ENCODE data around the gene STRIP2. TPM values are rescaled to one million over a fixed set of nuclear protein-coding genes. Genes with fewer than 3 reads are reported as not detected.

The STRIP2 gene
- total RNA-seq, 4 donors from 2014 or later = 0.28 to 6.5 (median 0.50) TPM; not detected in 1

DNA sequence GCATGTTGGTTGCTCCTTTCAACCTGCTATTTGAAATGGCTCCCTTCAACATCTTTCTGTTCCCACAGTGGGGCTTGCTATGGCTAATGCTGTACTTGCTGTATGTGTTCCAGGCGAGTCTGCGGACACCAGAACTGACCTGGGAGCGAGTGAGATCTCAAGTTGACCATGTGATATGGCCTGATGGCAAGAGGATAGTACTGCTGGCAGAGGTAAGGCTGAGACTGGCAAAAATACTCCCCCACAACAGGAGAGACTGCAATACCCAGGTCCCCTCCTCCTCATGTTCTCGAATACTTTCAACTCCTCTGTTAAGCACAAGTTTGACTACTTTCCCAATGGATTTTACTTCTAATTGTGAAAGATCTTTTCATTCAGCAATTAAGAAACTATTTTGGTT is 11.5 kb upstream of the STRIP2 start:
- TF ChIP-seq, protein P1, sequence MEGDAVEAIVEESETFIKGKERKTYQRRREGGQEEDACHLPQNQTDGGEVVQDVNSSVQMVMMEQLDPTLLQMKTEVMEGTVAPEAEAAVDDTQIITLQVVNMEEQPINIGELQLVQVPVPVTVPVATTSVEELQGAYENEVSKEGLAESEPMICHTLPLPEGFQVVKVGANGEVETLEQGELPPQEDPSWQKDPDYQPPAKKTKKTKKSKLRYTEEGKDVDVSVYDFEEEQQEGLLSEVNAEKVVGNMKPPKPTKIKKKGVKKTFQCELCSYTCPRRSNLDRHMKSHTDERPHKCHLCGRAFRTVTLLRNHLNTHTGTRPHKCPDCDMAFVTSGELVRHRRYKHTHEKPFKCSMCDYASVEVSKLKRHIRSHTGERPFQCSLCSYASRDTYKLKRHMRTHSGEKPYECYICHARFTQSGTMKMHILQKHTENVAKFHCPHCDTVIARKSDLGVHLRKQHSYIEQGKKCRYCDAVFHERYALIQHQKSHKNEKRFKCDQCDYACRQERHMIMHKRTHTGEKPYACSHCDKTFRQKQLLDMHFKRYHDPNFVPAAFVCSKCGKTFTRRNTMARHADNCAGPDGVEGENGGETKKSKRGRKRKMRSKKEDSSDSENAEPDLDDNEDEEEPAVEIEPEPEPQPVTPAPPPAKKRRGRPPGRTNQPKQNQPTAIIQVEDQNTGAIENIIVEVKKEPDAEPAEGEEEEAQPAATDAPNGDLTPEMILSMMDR (IDR thresholded peaks at IDR 0.05) = no peak
- DNase-seq (ENCODE audit: low spot score) (no peak), ATAC-seq (ENCODE audit: low FRiP score) (no peak)

DNA sequence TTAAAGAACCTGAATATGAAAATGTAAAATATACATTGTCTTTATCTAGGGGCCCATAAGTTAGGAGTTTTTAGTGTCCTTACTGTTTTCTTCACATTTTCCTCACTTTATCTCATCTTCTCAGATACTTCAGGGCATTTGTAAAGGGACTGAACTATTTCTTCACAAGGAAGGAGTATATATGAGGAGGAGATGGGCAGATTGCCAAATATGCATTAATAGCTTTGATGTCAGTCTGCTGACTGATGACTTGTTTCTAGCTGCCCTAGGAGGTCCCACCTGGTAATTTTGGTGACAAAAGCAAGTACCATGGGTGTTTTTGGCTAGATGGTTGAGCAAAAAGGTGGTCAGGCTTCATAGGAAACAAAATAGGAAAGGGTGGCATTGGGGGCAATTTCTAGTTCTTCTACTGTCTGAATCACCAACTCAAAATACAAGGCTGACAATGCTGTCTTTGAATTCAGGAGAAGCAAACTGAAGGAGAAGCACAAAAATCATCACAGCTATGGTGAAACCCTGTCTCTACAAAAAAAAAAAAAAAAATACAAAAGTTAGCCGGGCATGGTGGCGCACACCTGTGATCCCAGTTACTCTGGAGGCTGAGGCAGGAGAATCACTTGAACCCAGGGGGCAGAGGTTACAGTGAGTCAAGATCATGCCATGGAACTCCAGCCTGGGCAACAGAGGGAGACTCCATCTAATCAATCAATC is 10.4 kb upstream of the STRIP2 start:
- ATAC-seq (ENCODE audit: low FRiP score) (no peak), DNase-seq (ENCODE audit: low spot score) (no peak)
- TF ChIP-seq, protein P1 (IDR thresholded peaks at IDR 0.05) = no peak

DNA sequence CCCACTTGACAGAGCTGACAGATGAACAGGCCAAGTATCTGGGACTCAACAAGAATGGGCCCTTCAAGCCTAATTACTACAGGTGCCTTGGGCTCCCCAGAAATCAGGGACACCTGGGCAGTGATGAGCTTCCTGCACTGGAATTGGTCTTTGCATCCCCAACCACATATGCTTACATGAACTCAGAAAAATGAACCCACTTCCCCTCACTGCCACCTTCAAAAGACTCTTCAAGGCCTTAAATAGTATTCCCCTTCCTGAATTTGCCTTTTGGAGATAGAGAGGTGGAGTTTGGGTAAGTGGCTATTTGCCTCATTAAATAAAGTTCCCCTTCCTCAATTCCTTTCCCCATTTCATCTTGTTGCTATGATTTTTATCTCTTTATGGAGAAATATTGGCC is 7.8 kb upstream of the STRIP2 start:
- DNase-seq (ENCODE audit: low spot score) (no peak), ATAC-seq (ENCODE audit: low FRiP score) (no peak)
- TF ChIP-seq, protein P1 (IDR thresholded peaks at IDR 0.05) = no peak

DNA sequence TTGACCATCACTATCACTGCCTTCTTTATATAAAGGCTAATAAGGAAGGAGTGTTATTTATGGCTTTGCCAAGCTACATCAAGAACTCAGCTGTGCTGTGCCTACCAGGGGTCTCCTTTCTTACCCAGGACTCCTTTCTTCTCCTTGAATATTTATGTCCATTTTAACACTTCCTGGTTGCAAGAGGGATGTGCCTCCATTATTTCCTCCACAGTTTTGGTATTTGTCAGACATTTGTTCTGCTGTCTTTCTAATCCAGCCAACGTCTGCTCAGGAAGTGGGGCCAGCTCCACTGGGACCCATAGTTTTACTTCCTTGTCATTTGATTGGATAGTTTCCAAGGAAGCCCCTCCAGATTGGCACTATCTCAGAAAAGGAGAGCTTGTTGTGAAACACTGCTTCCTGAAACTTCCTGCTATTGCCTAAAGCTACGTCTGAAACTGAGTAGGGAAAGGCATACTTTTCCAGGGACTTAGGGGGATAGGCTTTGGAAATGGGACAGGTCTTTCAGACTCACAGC is 6.6 kb upstream of the STRIP2 start:
- ATAC-seq (ENCODE audit: low FRiP score) = no peak

DNA sequence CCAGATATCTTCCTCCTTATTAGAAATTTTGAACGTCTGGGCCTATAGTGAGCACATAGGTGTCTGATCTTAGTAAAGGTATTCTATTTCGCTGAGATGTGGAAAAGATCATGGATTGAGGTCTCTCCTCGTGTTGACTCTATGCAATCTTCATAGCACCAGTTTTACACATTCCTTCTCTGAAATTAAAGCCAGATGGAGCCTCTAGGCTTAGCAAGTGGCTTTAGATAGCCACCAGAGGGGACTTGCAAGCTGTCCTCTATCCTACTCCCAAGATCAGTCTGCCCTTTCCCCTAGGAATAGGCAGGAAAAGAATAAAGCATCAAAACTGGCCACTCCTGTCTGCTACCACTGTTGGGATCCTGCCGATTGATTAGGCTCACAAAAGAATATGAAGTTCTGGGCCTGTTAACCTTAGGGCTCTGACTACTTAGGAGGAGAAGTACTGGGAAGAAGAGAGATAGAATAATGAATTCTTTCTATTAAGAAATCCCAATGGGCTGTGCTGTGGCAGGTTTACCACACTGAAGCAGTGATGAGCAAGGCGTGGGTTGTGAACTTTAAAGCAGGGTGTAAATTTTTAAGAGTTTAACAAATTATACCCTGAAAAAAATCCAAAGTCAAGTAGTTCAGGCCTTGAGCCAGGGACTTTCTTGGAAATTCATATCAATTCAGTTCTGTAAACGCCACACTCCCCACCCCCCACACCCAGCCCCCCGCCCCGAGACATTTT is 2.2 kb upstream of the STRIP2 start:
- ATAC-seq (ENCODE audit: low FRiP score) = no peak
- no peak for DNase-seq (ENCODE audit: low spot score)
- TF ChIP-seq, protein P1 (IDR thresholded peaks at IDR 0.05) = no peak

More for the DNA sequence above, 6.6 kb upstream of the STRIP2 start:
- DNase-seq (ENCODE audit: low spot score) = no peak
- TF ChIP-seq, protein P1 (IDR thresholded peaks at IDR 0.05) = no peak

DNA sequence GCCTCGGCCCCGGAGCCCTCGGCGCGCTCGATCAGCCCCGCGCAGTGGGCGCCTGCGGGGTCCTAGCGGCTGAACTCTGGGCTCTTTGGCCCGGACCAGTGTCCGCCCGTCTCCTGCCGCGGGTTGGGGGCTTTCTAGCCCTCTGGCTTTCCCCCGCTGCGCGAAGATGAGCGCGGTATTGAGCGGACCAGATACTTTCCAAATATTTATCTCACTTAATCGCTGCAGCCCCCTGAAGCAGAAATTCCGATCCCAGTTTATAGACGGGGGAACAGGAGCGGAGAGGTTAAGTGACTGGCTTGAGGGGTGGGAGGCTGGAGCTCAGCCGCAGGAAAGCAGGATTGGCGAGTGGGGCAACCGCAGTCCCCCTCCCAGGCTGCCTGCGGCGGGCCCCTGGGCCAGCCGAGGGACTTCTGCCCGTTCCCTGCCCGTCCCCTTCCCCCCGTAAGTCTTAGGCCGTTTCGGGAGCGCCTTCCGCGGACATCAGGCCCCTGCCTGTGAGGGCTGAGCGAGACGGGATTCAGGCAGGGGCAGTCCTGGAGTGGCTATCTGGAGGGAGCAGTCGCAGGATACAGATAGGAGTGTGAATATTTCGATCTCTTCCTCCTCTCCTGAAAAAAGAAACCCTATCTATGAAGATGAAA is 565 bp downstream of the STRIP2 start:
- DNase-seq (ENCODE audit: low spot score) = no peak
- TF ChIP-seq, protein P1 (IDR thresholded peaks at IDR 0.05) = no peak
- ATAC-seq (ENCODE audit: low FRiP score) = no peak

All from omental fat pad (tissue), 4 donors.